ENCODE measurements around the gene UBE2S. TPM values are rescaled to one million over a fixed set of nuclear protein-coding genes. Genes with fewer than 3 reads are reported as not detected.

The UBE2S gene
- total and polyA plus RNA-seq, 2 donors (not counting 1 experiment from before 2014, with no cell fraction given), result 20.6 to 72.7 TPM

GRCh38 chr19:55353803-55354697 lies 53.5 kb downstream of the UBE2S start:
- Histone ChIP-seq H3K9me3 (ENCODE audit: control extremely low read depth in 1 of 3, control insufficient read depth in 2 of 3, insufficient read depth in 1 of 3, low read length in 2 of 3) (peaks cover 0 to 18% (median 0%) of the 10 kb centered on the region in 3 donors), H3K4me3 (ENCODE audit: control extremely low read depth in 1 of 5, extremely low read depth in 1 of 5, insufficient read depth in 1 of 5, low read depth in 2 of 5, low read length in 4 of 5) (peak overlapping the region; percentile 27 to 51 (median 33)), H2AFZ (ENCODE audit: insufficient read depth, low read depth, low read length, poor library complexity, severe bottlenecking) (peak overlapping the region; percentile 73), H3K9ac (ENCODE audit: low read length) (peak overlapping the region; percentile 45), H3K4me1 (ENCODE audit: control insufficient read depth in 2 of 2, insufficient read depth in 2 of 2, low read length in 2 of 2) (peaks cover 23 to 29% of the 10 kb centered on the region in 2 donors), H4K20me1 (ENCODE audit: control insufficient read depth, insufficient read depth, low read length, poor library complexity, severe bottlenecking) (no peaks in the 10 kb centered on the region), H3K79me2 (ENCODE audit: control insufficient read depth, insufficient read depth, low read length) (no peaks in the 10 kb centered on the region), H3K4me2 (replicated peaks; ENCODE audit: low read depth, low read length, poor library complexity, severe bottlenecking) (peak overlapping the region; percentile 79), H3K27me3 (replicated peaks in 1 of 4; ENCODE audit: control extremely low read depth in 1 of 4, control insufficient read depth in 3 of 4, insufficient read depth in 4 of 4, low read length in 3 of 4) (peaks cover 0 to 60% (median 24%) of the 10 kb centered on the region in 4 experiments), H3K36me3 (replicated peaks in 1 of 2; ENCODE audit: control extremely low read depth in 1 of 2, control insufficient read depth in 1 of 2, extremely low read depth in 1 of 2, insufficient read depth in 2 of 2, low read length in 1 of 2) (no peaks in the 10 kb centered on the region), H3K27ac (ENCODE audit: low read length in 2 of 2) (no peak overlapping the region)
- POLR2A ChIA-PET, result no interaction called here
- peak; percentile 89 for ATAC-seq (ENCODE audit: low read depth)
- 3% methylated on average over 61 of the region's 72 CpGs for WGBS (ENCODE audit: insufficient coverage)
- Mint-ChIP-seq H3K4me3 (peak overlapping the region; percentile 82), H3K9me3 (ENCODE audit: insufficient read depth) (no peaks in the 10 kb centered on the region), H3K27me3 (peaks cover 44% of the 10 kb centered on the region), H3K27ac (no peak overlapping the region), H3K4me1 (peaks cover 23% of the 10 kb centered on the region)
- intact Hi-C loops (cut with micrococcal nuclease), result loop anchor here (1.0 kb wide), 1 partner anchor 15 kb away; the partner anchor contains the start of gene KMT5C
- TF ChIP-seq EZH2 (IDR thresholded peaks at IDR 0.05; ENCODE audit: borderline replicate concordance, insufficient read depth, low read depth, low read length, poor library complexity, severe bottlenecking), result no peak
- DNase-seq, result peak; percentile 83
- CTCF ChIA-PET, result interaction anchor here (0.9 kb wide), 1 partner anchor 213 kb away, joined by 4 read pairs; no protein-coding TSS in a partner anchor

- Mint-ChIP-seq H3K27ac (no peak overlapping the region), H3K4me3 (peak overlapping the region; percentile 82), H3K9me3 (ENCODE audit: insufficient read depth) (no peaks in the 10 kb centered on the region), H3K4me1 (peaks cover 23% of the 10 kb centered on the region), H3K27me3 (peaks cover 44% of the 10 kb centered on the region)
- Histone ChIP-seq H3K36me3 (replicated peaks in 1 of 2; ENCODE audit: control extremely low read depth in 1 of 2, control insufficient read depth in 1 of 2, extremely low read depth in 1 of 2, insufficient read depth in 2 of 2, low read length in 1 of 2) (no peaks in the 10 kb centered on the region), H3K4me2 (replicated peaks; ENCODE audit: low read depth, low read length, poor library complexity, severe bottlenecking) (peak overlapping the region; percentile 79), H2AFZ (ENCODE audit: insufficient read depth, low read depth, low read length, poor library complexity, severe bottlenecking) (peak overlapping the region; percentile 73), H3K27me3 (replicated peaks in 1 of 4; ENCODE audit: control extremely low read depth in 1 of 4, control insufficient read depth in 3 of 4, insufficient read depth in 4 of 4, low read length in 3 of 4) (peaks cover 0 to 60% (median 24%) of the 10 kb centered on the region in 4 experiments), H3K4me3 (ENCODE audit: control extremely low read depth in 1 of 5, extremely low read depth in 1 of 5, insufficient read depth in 1 of 5, low read depth in 2 of 5, low read length in 4 of 5) (peak overlapping the region; percentile 27 to 51 (median 33)), H3K27ac (ENCODE audit: low read length in 2 of 2) (no peak overlapping the region), H3K79me2 (ENCODE audit: control insufficient read depth, insufficient read depth, low read length) (no peaks in the 10 kb centered on the region), H3K9me3 (ENCODE audit: control extremely low read depth in 1 of 3, control insufficient read depth in 2 of 3, insufficient read depth in 1 of 3, low read length in 2 of 3) (peaks cover 0 to 18% (median 0%) of the 10 kb centered on the region in 3 donors), H3K9ac (ENCODE audit: low read length) (peak overlapping the region; percentile 45), H4K20me1 (ENCODE audit: control insufficient read depth, insufficient read depth, low read length, poor library complexity, severe bottlenecking) (no peaks in the 10 kb centered on the region), H3K4me1 (ENCODE audit: control insufficient read depth in 2 of 2, insufficient read depth in 2 of 2, low read length in 2 of 2) (peaks cover 23 to 29% of the 10 kb centered on the region in 2 donors)
- ChIA-PET POLR2A (no interaction called here), CTCF (interaction anchor here (0.9 kb wide), 1 partner anchor 212 kb away, joined by 4 read pairs; no protein-coding TSS in a partner anchor)
- TF ChIP-seq CTCF (IDR thresholded peaks at IDR 0.05) (no peak), EZH2 (IDR thresholded peaks at IDR 0.05; ENCODE audit: borderline replicate concordance, insufficient read depth, low read depth, low read length, poor library complexity, severe bottlenecking) (no peak)
- 9% methylated on average over 18 of the region's 24 CpGs for WGBS (ENCODE audit: insufficient coverage)
- ATAC-seq (ENCODE audit: low read depth), result no peak
- intact Hi-C loops (cut with micrococcal nuclease), result no loop called here
- peak; percentile 41 for DNase-seq
Observed at GRCh38 chr19:55353356-55353802, 54.2 kb downstream of the UBE2S start.
